Stimulated activated memory B cell treated with anti-CD40 and anti-IgM and Interleukin-4, amounts not matched to agents 10 μg/mL and 1 μg/mL and 100 μg/mL, for 72 hours (primary cell): Measurements from ENCODE around the gene TMEM79.
"Not testable (repeated sequence)": the region's sequence is repeated elsewhere in the genome, so short reads cannot be mapped to it uniquely, and the experiment has no call there.

Experiments
- ATAC-seq: fragments of 150-1000 bp; cut with Tn5 transposase; 2 replicates; pipeline ENCODE4 v1.10.0; 2021
- H3K27ac Mint-ChIP-seq: one replicate; pipeline ENCODE4 v1.8.0; 2022; ENCODE audit warnings: mild to moderate bottlenecking, mixed read lengths
- H3K27me3 Mint-ChIP-seq: one replicate; pipeline ENCODE4 v1.8.0; 2022; ENCODE audit warnings: mixed read lengths
- H3K36me3 Mint-ChIP-seq: one replicate; pipeline ENCODE4 v1.8.0; 2022; ENCODE audit warnings: mixed read lengths
- H3K4me1 Mint-ChIP-seq: one replicate; pipeline ENCODE4 v1.8.0; 2022; ENCODE audit warnings: mixed read lengths
- H3K4me3 Mint-ChIP-seq: one replicate; pipeline ENCODE4 v1.8.0; 2022; ENCODE audit warnings: mild to moderate bottlenecking, moderate library complexity, mixed read lengths
- H3K9me3 Mint-ChIP-seq: one replicate; pipeline ENCODE4 v1.8.0; 2022; ENCODE audit warnings: mixed read lengths

TMEM79 gene

DNA sequence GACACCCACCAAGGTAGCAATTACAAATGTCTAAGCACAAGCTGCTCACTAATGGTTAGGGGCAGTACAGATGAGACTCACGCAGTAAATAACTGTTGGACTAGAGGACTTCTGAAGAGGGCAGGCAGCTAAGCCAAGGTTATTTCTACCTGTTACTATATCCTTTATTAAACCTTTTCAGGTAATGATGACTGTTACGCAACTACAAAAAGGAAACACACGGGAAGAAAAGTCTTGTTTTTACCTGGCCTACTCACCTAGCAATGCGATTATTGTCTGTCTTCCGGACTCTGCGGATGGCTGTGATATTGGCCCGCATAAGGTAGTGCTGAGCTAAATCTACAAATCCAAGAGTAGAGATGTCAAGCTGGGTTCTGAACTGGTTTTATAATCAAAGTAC is 32.8 kb downstream of the TMEM79 start:
- no peak for ATAC-seq
- H3K4me1 Mint-ChIP-seq, result no peaks in the 10 kb centered on the region
- H3K27me3 Mint-ChIP-seq, result no peaks in the 10 kb centered on the region
- no peaks in the 10 kb centered on the region for H3K9me3 Mint-ChIP-seq
- H3K4me3 Mint-ChIP-seq, result no peak overlapping the region
- H3K27ac Mint-ChIP-seq, result no peak overlapping the region
- peaks cover 67% of the 10 kb centered on the region for H3K36me3 Mint-ChIP-seq

DNA sequence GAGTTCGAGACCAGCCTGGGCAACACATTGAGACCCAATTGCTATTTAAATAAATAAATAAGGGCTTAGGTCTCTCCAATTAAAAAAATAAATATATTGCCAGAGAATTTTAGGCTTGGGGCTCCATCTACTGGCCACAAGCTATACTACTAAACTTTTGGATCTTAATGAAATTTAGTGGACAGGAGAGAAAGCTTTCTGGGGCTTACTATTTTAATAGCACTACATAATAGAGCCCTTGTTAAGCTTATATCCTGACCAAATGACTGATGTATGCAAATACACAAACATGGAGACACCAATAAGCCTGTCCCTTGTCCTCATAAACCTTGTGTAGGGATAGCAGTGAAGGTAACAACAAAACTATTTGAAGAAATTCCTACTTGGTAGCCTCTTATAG is 35.5 kb downstream of the TMEM79 start:
- ATAC-seq, result no peak
- peaks cover 47% of the 10 kb centered on the region for H3K36me3 Mint-ChIP-seq

GRCh38 chr1:156320560-156320959 is 36.4 kb downstream of the TMEM79 start:
- H3K27me3 Mint-ChIP-seq, result no peaks in the 10 kb centered on the region
- H3K4me3 Mint-ChIP-seq, result no peak overlapping the region
- no peaks in the 10 kb centered on the region for H3K4me1 Mint-ChIP-seq
- H3K27ac Mint-ChIP-seq, result no peak overlapping the region
- H3K9me3 Mint-ChIP-seq, result no peaks in the 10 kb centered on the region
- no peak for ATAC-seq
- H3K36me3 Mint-ChIP-seq, result peaks cover 47% of the 10 kb centered on the region

More for the DNA sequence above, 35.5 kb downstream of the TMEM79 start:
- Mint-ChIP-seq H3K27ac (no peak overlapping the region), H3K4me1 (no peaks in the 10 kb centered on the region), H3K4me3 (no peak overlapping the region), H3K27me3 (no peaks in the 10 kb centered on the region), H3K9me3 (no peaks in the 10 kb centered on the region)

GRCh38 chr1:156323179-156323578 is 39.1 kb downstream of the TMEM79 start:
- H3K4me3 Mint-ChIP-seq, ATAC-seq, H3K9me3 Mint-ChIP-seq, H3K27me3 Mint-ChIP-seq, H3K27ac Mint-ChIP-seq, H3K4me1 Mint-ChIP-seq: not testable (repeated sequence)
- H3K36me3 Mint-ChIP-seq, result peaks cover 36% of the 10 kb centered on the region

DNA sequence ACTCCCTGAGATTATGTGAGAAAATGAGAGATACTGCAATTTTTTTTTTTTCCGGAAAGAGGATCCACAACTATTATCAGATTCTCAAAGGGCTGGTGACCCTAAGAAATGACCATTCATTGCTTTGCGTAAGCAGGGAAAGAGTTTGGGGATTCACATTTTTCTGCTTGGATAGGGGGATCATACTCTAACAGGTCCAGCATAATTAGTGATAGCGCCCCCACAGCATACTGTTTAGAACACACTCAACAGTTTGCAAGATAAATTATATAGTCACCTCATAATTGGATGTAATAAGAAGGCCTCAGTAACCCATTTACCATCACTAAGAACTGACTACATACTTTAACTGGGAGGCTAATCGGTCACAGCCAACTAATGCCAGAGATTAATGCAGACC is 52.1 kb downstream of the TMEM79 start:
- ATAC-seq, result no peak
- Mint-ChIP-seq H3K27me3 (no peaks in the 10 kb centered on the region), H3K4me3 (peak overlapping the region; percentile 93), H3K9me3 (no peaks in the 10 kb centered on the region), H3K27ac (no peak overlapping the region), H3K36me3 (peaks cover 26% of the 10 kb centered on the region), H3K4me1 (peaks cover 33% of the 10 kb centered on the region)

- Mint-ChIP-seq H3K27ac (peak overlapping the region; percentile 90), H3K27me3 (no peaks in the 10 kb centered on the region), H3K4me1 (peaks cover 33% of the 10 kb centered on the region), H3K9me3 (no peaks in the 10 kb centered on the region), H3K4me3 (peak overlapping the region; percentile 93), H3K36me3 (peaks cover 18% of the 10 kb centered on the region)
- ATAC-seq, result no peak
These were observed 53.1 kb downstream of the TMEM79 start for GRCh38 chr1:156337052-156337887.

- no peaks in the 10 kb centered on the region for H3K27me3 Mint-ChIP-seq
- ATAC-seq, result no peak
- H3K4me1 Mint-ChIP-seq, result peaks cover 33% of the 10 kb centered on the region
- H3K27ac Mint-ChIP-seq, result peak overlapping the region; percentile 90
- peaks cover 18% of the 10 kb centered on the region for H3K36me3 Mint-ChIP-seq
- peak overlapping the region; percentile 93 for H3K4me3 Mint-ChIP-seq
- no peaks in the 10 kb centered on the region for H3K9me3 Mint-ChIP-seq
These were observed 53.7 kb downstream of the TMEM79 start for GRCh38 chr1:156337888-156338179.

- peak; percentile 99 for ATAC-seq
- H3K4me3 Mint-ChIP-seq, result peak within 1 kb of the TSS; percentile 93
- no peaks in the 10 kb centered on the region for H3K9me3 Mint-ChIP-seq
- peak within 1 kb of the TSS; percentile 90 for H3K27ac Mint-ChIP-seq
- no peaks in the 10 kb centered on the region for H3K27me3 Mint-ChIP-seq
- peaks cover 17% of the 10 kb centered on the region for H3K36me3 Mint-ChIP-seq
- peaks cover 33% of the 10 kb centered on the region for H3K4me1 Mint-ChIP-seq
These were observed 54.3 kb downstream of the TMEM79 start, which contains the start of the genes CCT3 and TSACC for GRCh38 chr1:156338180-156338976. Gene CCT3, minus strand, starts transcription at chr1:156338292. Its CDS starts 108 bp downstream, at chr1:156338184. Gene TSACC, plus strand, starts transcription at chr1:156338526. Its CDS starts 1,232 bp downstream, at chr1:156339758.
